LNCaP clone FGC (cell line): ENCODE measurements around the gene RAD51D.

ENCODE experiments used
- DNase-seq: peaks from one replicate; pipeline ENCODE4 v3.0.0-alpha.2; 2011; ENCODE audit warnings: low read depth
- H3K4me3 ChIP-seq: 2 replicates; pipeline ENCODE4 v1.5.1; 2011; ENCODE audit warnings: mild to moderate bottlenecking, low read depth, low read length, control low read depth
- CTCF ChIP-seq: IDR thresholded peaks from 2 replicates; pipeline ENCODE4 v1.5.1; 2012; ENCODE audit warnings: mild to moderate bottlenecking; ENCODE audit not compliant: control insufficient read depth, insufficient read depth; ENCODE audit errors: extremely low read depth

RAD51D gene

GRCh38 chr17:35084987-35085386, 34.7 kb downstream of the RAD51D start:
- no peak for DNase-seq

GRCh38 chr17:35083071-35083470, 36.6 kb downstream of the RAD51D start:
- no peak overlapping the region for H3K4me3 ChIP-seq
- DNase-seq: no peak
- no peak for TF ChIP-seq CTCF

More at GRCh38 chr17:35084987-35085386, 34.7 kb downstream of the RAD51D start:
- H3K4me3 ChIP-seq: no peak overlapping the region
- TF ChIP-seq CTCF: no peak

- H3K4me3 ChIP-seq: no peak overlapping the region
- no peak for TF ChIP-seq CTCF
- DNase-seq: no peak
Observed at GRCh38 chr17:35082073-35082657, 37.5 kb downstream of the RAD51D start.

- no peak for DNase-seq
- H3K4me3 ChIP-seq: no peak overlapping the region
- TF ChIP-seq CTCF: no peak
Observed at GRCh38 chr17:35081638-35082037, 38.0 kb downstream of the RAD51D start.

GRCh38 chr17:35080536-35080935, 39.1 kb downstream of the RAD51D start:
- no peak for TF ChIP-seq CTCF
- no peak for DNase-seq
- H3K4me3 ChIP-seq: no peak overlapping the region

- no peak for DNase-seq
- no peak for TF ChIP-seq CTCF
- H3K4me3 ChIP-seq: no peak overlapping the region
Observed at GRCh38 chr17:35079547-35080423, 39.9 kb downstream of the RAD51D start.
